GM12801 (cell line): ENCODE measurements around the gene FGF12.

Experiments used
- CTCF ChIP-seq: IDR thresholded peaks from one replicate; pipeline ENCODE4 v1.5.1; 2011; ENCODE audit warnings: control low read depth; ENCODE audit not compliant: insufficient read length; ENCODE audit errors: extremely low read depth

The FGF12 gene

GRCh38 chr3:192419312-192419711 is 308.0 kb downstream of the FGF12 start:
- TF ChIP-seq CTCF, result no peak

GRCh38 chr3:192417559-192418055 is 309.7 kb downstream of the FGF12 start:
- TF ChIP-seq CTCF, result no peak

- TF ChIP-seq CTCF, result no peak
Observed at GRCh38 chr3:192417017-192417416, 310.3 kb downstream of the FGF12 start.

GRCh38 chr3:192413461-192413860 is 313.9 kb downstream of the FGF12 start:
- TF ChIP-seq CTCF, result no peak

GRCh38 chr3:192410684-192410960 is 316.7 kb downstream of the FGF12 start:
- no peak for TF ChIP-seq CTCF

- no peak for TF ChIP-seq CTCF
Observed at GRCh38 chr3:192409838-192410683, 317.3 kb downstream of the FGF12 start.

GRCh38 chr3:192409201-192409837 is 318.0 kb downstream of the FGF12 start:
- TF ChIP-seq CTCF, result no peak
